Progenitor cell of endocrine pancreas (in vitro differentiated cells): Measurements from ENCODE around the gene RPSA. TPM values are rescaled to one million over a fixed set of nuclear protein-coding genes. Genes with fewer than 3 reads are reported as not detected.

Source experiments
- DNase-seq: peaks from one replicate; pipeline ENCODE4 v3.0.0; 2021; ENCODE audit warnings: low spot score; ENCODE audit not compliant: unreplicated experiment
- H3K27ac Mint-ChIP-seq: 2 replicates; pipeline ENCODE4 v1.8.0; 2021; ENCODE audit warnings: mild to moderate bottlenecking, moderate library complexity, mixed read lengths
- H3K27me3 Mint-ChIP-seq: 2 replicates; pipeline ENCODE4 v1.8.0; 2021; ENCODE audit warnings: mixed read lengths
- H3K36me3 Mint-ChIP-seq: 2 replicates; pipeline ENCODE4 v1.8.0; 2022; ENCODE audit warnings: mixed read lengths; ENCODE audit not compliant: insufficient read depth
- H3K4me1 Mint-ChIP-seq: 2 replicates; pipeline ENCODE4 v1.8.0; 2021; ENCODE audit warnings: low read depth, mixed read lengths
- H3K4me3 Mint-ChIP-seq: 2 replicates; pipeline ENCODE4 v1.8.0; 2021; ENCODE audit warnings: low read depth, mild to moderate bottlenecking, moderate library complexity, mixed read lengths
- H3K9me3 Mint-ChIP-seq: 2 replicates; pipeline ENCODE4 v1.8.0; 2021; ENCODE audit warnings: low read depth, mixed read lengths
- total RNA-seq: library from RNA; stranded (reverse); gene quantifications from 2 replicates; pipeline ENCODE4 v1.2.1, GENCODE V29; 2021
- TF ChIP-seq, protein P1 (sequence below): fragments of 200-600 bp; sonication (generic); IDR thresholded peaks from one replicate; pipeline ENCODE4 v1.5.0; 2021; ENCODE audit warnings: antibody characterized with exemption, mild to moderate bottlenecking; ENCODE audit not compliant: unreplicated experiment

RPSA gene
- total RNA-seq, 1 donor from 2014 or later: 1,289 TPM

GRCh38 chr3:39432342-39432741, 25.8 kb downstream of the RPSA start:
- TF ChIP-seq, protein P1, sequence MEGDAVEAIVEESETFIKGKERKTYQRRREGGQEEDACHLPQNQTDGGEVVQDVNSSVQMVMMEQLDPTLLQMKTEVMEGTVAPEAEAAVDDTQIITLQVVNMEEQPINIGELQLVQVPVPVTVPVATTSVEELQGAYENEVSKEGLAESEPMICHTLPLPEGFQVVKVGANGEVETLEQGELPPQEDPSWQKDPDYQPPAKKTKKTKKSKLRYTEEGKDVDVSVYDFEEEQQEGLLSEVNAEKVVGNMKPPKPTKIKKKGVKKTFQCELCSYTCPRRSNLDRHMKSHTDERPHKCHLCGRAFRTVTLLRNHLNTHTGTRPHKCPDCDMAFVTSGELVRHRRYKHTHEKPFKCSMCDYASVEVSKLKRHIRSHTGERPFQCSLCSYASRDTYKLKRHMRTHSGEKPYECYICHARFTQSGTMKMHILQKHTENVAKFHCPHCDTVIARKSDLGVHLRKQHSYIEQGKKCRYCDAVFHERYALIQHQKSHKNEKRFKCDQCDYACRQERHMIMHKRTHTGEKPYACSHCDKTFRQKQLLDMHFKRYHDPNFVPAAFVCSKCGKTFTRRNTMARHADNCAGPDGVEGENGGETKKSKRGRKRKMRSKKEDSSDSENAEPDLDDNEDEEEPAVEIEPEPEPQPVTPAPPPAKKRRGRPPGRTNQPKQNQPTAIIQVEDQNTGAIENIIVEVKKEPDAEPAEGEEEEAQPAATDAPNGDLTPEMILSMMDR: no peak
- Mint-ChIP-seq H3K4me1 (no peaks in the 10 kb centered on the region), H3K9me3 (no peaks in the 10 kb centered on the region), H3K4me3 (no peak overlapping the region), H3K27me3 (peaks cover 18% of the 10 kb centered on the region), H3K36me3 (no peaks in the 10 kb centered on the region), H3K27ac (no peak overlapping the region)
- no peak for DNase-seq

- DNase-seq: no peak
- TF ChIP-seq, protein P1: no peak
- H3K36me3 Mint-ChIP-seq: no peaks in the 10 kb centered on the region
- H3K27ac Mint-ChIP-seq: no peak overlapping the region
- no peaks in the 10 kb centered on the region for H3K4me1 Mint-ChIP-seq
- no peaks in the 10 kb centered on the region for H3K9me3 Mint-ChIP-seq
- peaks cover 15% of the 10 kb centered on the region for H3K27me3 Mint-ChIP-seq
- H3K4me3 Mint-ChIP-seq: no peak overlapping the region
Measured at GRCh38 chr3:39433642-39434041, 27.1 kb downstream of the RPSA start.

DNA sequence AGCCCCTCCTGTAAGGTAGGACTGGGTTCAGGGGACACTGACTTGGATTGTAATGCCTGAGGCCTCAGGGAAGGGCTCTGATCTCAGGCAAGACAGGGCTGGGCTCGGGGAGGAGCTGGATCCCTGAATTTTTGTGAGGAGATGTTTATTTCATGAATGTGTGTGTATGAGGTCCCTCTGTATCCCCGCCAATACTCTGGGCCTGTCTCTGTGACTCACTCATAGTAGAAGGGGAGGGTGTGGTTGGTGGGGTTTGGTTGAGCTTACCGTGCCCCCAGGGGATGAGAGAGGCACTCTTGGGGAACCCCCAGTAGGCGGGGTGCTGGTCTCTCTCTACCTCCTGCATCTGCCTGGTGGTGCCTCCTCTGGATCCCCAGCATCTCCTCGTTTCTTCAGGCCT, 28.1 kb downstream of the RPSA start:
- TF ChIP-seq, protein P1: no peak
- DNase-seq: no peak
- Mint-ChIP-seq H3K36me3 (no peaks in the 10 kb centered on the region), H3K27ac (no peak overlapping the region), H3K27me3 (peaks cover 14% of the 10 kb centered on the region), H3K4me3 (no peak overlapping the region), H3K4me1 (no peaks in the 10 kb centered on the region), H3K9me3 (no peaks in the 10 kb centered on the region)

DNA sequence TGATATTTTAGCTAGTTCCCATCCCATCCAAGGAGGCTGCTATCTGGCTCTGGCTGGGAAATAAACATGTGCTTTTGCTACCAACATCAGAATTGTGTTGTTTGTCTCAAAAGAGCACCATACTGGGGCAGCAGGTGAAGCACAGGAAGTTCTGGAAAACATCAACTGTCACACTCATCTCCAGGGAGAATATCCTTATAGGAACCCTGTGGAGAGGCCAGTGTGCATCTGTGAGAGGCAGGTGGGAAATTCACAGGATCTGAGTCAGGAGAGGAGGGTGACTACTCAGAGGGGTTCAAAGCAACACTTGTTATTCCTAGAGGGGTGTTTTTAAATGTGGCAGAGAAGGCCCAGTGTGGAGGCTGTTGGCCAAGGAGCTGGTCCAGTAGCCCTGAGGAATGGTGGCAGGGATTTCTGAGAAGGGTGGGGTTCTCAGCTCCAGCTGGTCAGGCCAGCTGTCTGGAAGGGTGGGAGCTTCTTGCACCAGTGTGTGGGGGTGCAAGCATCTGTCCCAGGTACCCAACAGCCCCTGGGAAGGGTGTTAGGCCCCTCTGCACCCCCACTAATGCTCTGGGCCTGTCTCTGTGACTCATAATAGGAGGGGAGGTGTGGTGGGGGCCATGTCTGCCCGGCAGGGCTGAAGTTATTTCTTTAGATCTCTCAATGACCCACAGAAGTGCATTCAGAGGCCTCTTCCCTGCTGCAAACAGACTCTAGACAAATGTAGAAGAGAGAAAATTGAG, 28.7 kb downstream of the RPSA start:
- TF ChIP-seq, protein P1: no peak
- H3K27ac Mint-ChIP-seq: peak overlapping the region; percentile 44

GRCh38 chr3:39438880-39439279, 32.4 kb downstream of the RPSA start:
- no peak for DNase-seq
- Mint-ChIP-seq H3K27me3 (peaks cover 4% of the 10 kb centered on the region), H3K4me1 (peaks cover 4% of the 10 kb centered on the region), H3K9me3 (no peaks in the 10 kb centered on the region), H3K36me3 (no peaks in the 10 kb centered on the region), H3K4me3 (no peak overlapping the region), H3K27ac (no peak overlapping the region)
- TF ChIP-seq, protein P1: no peak

More for the DNA sequence above, 28.7 kb downstream of the RPSA start:
- no peak overlapping the region for H3K4me3 Mint-ChIP-seq
- no peaks in the 10 kb centered on the region for H3K36me3 Mint-ChIP-seq
- H3K27me3 Mint-ChIP-seq: peaks cover 10% of the 10 kb centered on the region
- no peaks in the 10 kb centered on the region for H3K9me3 Mint-ChIP-seq
- no peak for DNase-seq
- no peaks in the 10 kb centered on the region for H3K4me1 Mint-ChIP-seq
